ENCODE results near the gene SOX6. TPM values are rescaled to one million over a fixed set of nuclear protein-coding genes. Genes with fewer than 3 reads are reported as not detected.

Gene SOX6
- total and polyA plus RNA-seq, 8 donors = 5.1 to 23.0 (median 18.7) TPM

DNA sequence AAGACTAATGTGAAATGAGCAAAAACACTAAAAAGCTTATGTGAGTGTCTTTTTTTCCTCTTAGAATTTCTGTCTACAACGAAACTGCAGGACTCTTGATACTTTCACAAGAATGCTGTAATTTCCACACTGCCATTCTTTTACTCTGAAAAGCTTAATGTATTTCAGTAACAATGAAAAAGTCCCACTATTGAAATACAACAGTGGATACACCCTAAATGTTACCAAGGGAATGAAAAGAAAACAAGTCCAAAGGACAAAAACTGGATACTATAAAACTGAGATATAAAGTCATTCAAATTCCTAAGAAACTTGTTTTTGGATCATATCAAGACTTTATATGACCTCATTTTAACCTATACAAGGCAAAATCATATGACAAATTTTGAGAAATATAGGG lies 77.4 kb downstream of the SOX6 start:
- ATAC-seq = no peak
- WGBS, 2 donors = 81 to 92% methylated on average over 1 of the region's 1 CpG
- TF ChIP-seq, protein P1, sequence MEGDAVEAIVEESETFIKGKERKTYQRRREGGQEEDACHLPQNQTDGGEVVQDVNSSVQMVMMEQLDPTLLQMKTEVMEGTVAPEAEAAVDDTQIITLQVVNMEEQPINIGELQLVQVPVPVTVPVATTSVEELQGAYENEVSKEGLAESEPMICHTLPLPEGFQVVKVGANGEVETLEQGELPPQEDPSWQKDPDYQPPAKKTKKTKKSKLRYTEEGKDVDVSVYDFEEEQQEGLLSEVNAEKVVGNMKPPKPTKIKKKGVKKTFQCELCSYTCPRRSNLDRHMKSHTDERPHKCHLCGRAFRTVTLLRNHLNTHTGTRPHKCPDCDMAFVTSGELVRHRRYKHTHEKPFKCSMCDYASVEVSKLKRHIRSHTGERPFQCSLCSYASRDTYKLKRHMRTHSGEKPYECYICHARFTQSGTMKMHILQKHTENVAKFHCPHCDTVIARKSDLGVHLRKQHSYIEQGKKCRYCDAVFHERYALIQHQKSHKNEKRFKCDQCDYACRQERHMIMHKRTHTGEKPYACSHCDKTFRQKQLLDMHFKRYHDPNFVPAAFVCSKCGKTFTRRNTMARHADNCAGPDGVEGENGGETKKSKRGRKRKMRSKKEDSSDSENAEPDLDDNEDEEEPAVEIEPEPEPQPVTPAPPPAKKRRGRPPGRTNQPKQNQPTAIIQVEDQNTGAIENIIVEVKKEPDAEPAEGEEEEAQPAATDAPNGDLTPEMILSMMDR (IDR thresholded peaks at IDR 0.05) = no peak
- DNase-seq = no peak
- peak; percentile 91 for FAIRE-seq
- H3K27me3 ChIP-seq = no peaks in the 10 kb centered on the region
- no peak overlapping the region for H3K27ac ChIP-seq
- H3K4me1 ChIP-seq = peaks cover 0 to 4% (median 0%) of the 10 kb centered on the region in 3 donors
- H3K36me3 ChIP-seq = no peaks in the 10 kb centered on the region
- H3K4me3 ChIP-seq = no peak overlapping the region
- no peaks in the 10 kb centered on the region for H3K9me3 ChIP-seq
- intact Hi-C loops (cut with DNase I) = no loop called here

GRCh38 chr11:16278273-16278672 lies 78.1 kb downstream of the SOX6 start:
- Histone ChIP-seq H3K9me3 (no peaks in the 10 kb centered on the region), H3K36me3 (no peaks in the 10 kb centered on the region), H3K27ac (no peak overlapping the region), H3K4me3 (no peak overlapping the region), H3K4me1 (peaks cover 0 to 4% (median 0%) of the 10 kb centered on the region in 3 donors), H3K27me3 (no peaks in the 10 kb centered on the region)
- no peak for DNase-seq
- FAIRE-seq = peak; percentile 9
- intact Hi-C loops (cut with DNase I) = no loop called here
- 94 to 97% methylated on average over 2 of the region's 2 CpGs for WGBS, 2 donors
- ATAC-seq = no peak
- TF ChIP-seq, protein P1 (IDR thresholded peaks at IDR 0.05) = no peak

DNA sequence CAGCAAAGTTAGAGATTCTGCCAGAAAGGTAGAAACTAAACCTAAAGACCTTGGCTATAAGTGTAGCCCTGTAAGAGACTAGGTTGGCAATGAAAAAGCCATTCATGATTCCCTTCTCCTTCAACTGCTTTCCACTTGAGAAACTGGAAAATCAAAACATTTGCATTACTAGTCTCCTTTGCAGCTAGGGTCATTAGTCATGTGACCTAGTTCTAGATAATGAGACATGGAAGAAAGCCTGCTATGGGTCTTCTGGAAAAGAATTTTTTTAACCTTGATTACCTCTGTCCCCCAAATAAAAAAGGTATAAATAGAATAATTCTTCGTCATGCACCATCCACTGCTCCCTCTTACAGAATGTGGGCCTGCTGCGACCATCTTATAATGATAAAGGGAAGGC lies 80.1 kb downstream of the SOX6 start:
- DNase-seq (no peak), ATAC-seq (no peak), FAIRE-seq (no peak)
- Histone ChIP-seq H3K27ac (no peak overlapping the region), H3K4me3 (no peak overlapping the region), H3K4me1 (peaks cover 0 to 4% (median 0%) of the 10 kb centered on the region in 3 donors), H3K36me3 (no peaks in the 10 kb centered on the region), H3K9me3 (no peaks in the 10 kb centered on the region), H3K27me3 (no peaks in the 10 kb centered on the region)
- intact Hi-C loops (cut with DNase I) = no loop called here
- TF ChIP-seq, protein P1 (IDR thresholded peaks at IDR 0.05) = no peak
- 95 to 97% methylated on average over 2 of the region's 2 CpGs for WGBS, 2 donors

GRCh38 chr11:16271258-16271657 lies 85.1 kb downstream of the SOX6 start:
- no peaks in the 10 kb centered on the region for H3K9me3 ChIP-seq
- no peaks in the 10 kb centered on the region for H3K36me3 ChIP-seq
- no peak overlapping the region for H3K27ac ChIP-seq
- H3K27me3 ChIP-seq = no peaks in the 10 kb centered on the region
- no peak for DNase-seq
- intact Hi-C loops (cut with DNase I) = no loop called here
- H3K4me3 ChIP-seq = no peak overlapping the region
- ATAC-seq = no peak
- WGBS, 2 donors = 81 to 84% methylated on average over 1 of the region's 1 CpG
- FAIRE-seq = no peak
- H3K4me1 ChIP-seq = no peaks in the 10 kb centered on the region
- TF ChIP-seq, protein P1 (IDR thresholded peaks at IDR 0.05) = no peak

DNA sequence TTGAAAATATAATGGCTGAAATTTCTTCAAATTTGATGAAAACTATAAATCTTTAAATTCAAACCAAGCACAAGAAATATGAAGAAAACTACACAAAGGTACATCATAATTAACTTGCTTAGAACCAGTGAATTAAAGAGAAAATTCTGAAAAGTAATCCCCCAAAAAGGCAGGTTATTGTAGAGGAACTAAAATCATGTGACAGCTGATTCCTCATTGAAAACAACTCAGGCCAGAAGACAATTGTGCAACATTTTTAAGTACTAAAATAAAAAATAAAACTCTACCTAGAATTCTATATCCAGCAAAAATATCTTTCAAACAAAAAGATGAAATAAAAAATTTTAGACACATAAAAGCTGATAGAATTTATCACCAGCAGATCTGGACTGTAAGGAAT lies 90.3 kb downstream of the SOX6 start:
- H3K36me3 ChIP-seq = no peaks in the 10 kb centered on the region
- ATAC-seq (no peak), DNase-seq (no peak), FAIRE-seq (no peak)
- H3K27ac ChIP-seq = no peak overlapping the region
- H3K27me3 ChIP-seq = no peaks in the 10 kb centered on the region
- peaks cover 0 to 6% (median 4%) of the 10 kb centered on the region in 3 donors for H3K4me1 ChIP-seq
- H3K9me3 ChIP-seq = no peaks in the 10 kb centered on the region
- no peak overlapping the region for H3K4me3 ChIP-seq
- intact Hi-C loops (cut with DNase I) = no loop called here
- TF ChIP-seq, protein P1 (IDR thresholded peaks at IDR 0.05) = no peak

Data from pancreas (tissue), 10 donors.